ENCODE measurements around the gene GPD2.

GPD2 gene

GRCh38 chr2:156622491-156622890 lies 186.3 kb downstream of the GPD2 start:
- Mint-ChIP-seq H3K27me3 (peaks cover 6% of the 10 kb centered on the region), H3K4me3 (no peak overlapping the region), H3K9me3 (no peaks in the 10 kb centered on the region), H3K4me1 (no peaks in the 10 kb centered on the region), H3K36me3 (no peaks in the 10 kb centered on the region), H3K27ac (no peak overlapping the region)
- no peak for DNase-seq
- CTCF ChIA-PET, result interaction anchor here (0.6 kb wide), 1 partner anchor 760 kb away, joined by 3 read pairs; no protein-coding TSS in a partner anchor

- Mint-ChIP-seq H3K27ac (no peak overlapping the region), H3K9me3 (no peaks in the 10 kb centered on the region), H3K27me3 (peaks cover 6% of the 10 kb centered on the region), H3K4me1 (no peaks in the 10 kb centered on the region), H3K36me3 (no peaks in the 10 kb centered on the region), H3K4me3 (no peak overlapping the region)
- CTCF ChIA-PET, result no interaction called here
- no peak for DNase-seq
Measured at GRCh38 chr2:156625360-156626170, 189.4 kb downstream of the GPD2 start.

- no peaks in the 10 kb centered on the region for H3K9me3 Mint-ChIP-seq
- H3K4me3 Mint-ChIP-seq, result no peak overlapping the region
- CTCF ChIA-PET, result no interaction called here
- H3K27me3 Mint-ChIP-seq, result peaks cover 6% of the 10 kb centered on the region
- no peaks in the 10 kb centered on the region for H3K36me3 Mint-ChIP-seq
- H3K27ac Mint-ChIP-seq, result no peak overlapping the region
- no peak for DNase-seq
- no peaks in the 10 kb centered on the region for H3K4me1 Mint-ChIP-seq
Measured at GRCh38 chr2:156626931-156627330, 190.8 kb downstream of the GPD2 start.

- DNase-seq, result no peak
- Mint-ChIP-seq H3K36me3 (no peaks in the 10 kb centered on the region), H3K4me3 (no peak overlapping the region), H3K27ac (no peak overlapping the region), H3K9me3 (no peaks in the 10 kb centered on the region), H3K27me3 (peaks cover 4% of the 10 kb centered on the region), H3K4me1 (no peaks in the 10 kb centered on the region)
- CTCF ChIA-PET, result no interaction called here
Measured at GRCh38 chr2:156630579-156631337, 194.6 kb downstream of the GPD2 start.

- no peak for DNase-seq
- H3K4me1 Mint-ChIP-seq, result no peaks in the 10 kb centered on the region
- peaks cover 4% of the 10 kb centered on the region for H3K27me3 Mint-ChIP-seq
- H3K9me3 Mint-ChIP-seq, result no peaks in the 10 kb centered on the region
- H3K27ac Mint-ChIP-seq, result no peak overlapping the region
- H3K4me3 Mint-ChIP-seq, result no peak overlapping the region
- CTCF ChIA-PET, result interaction anchor here (0.6 kb wide), 1 partner anchor 253 kb away, joined by 3 read pairs; no protein-coding TSS in a partner anchor
- no peaks in the 10 kb centered on the region for H3K36me3 Mint-ChIP-seq
Measured at GRCh38 chr2:156635646-156636045, 199.5 kb downstream of the GPD2 start.

All from activated naive CD4-positive, alpha-beta T cell treated with anti-CD3 and anti-CD28 coated beads, Interleukin-2, amount 10 ng/mL, durations not matched to agents 7 days and 5 days (primary cell).